Mesenchymal stem cell (in vitro differentiated cells and primary cell): ENCODE measurements around the gene NKX1-2.

Experiments
- DNase-seq: peaks from one replicate; pipeline ENCODE4 v3.0.0-alpha.2; 2013
- H2AFZ ChIP-seq: one replicate; pipeline ENCODE4 v1.6.1; 2013; ENCODE audit warnings: low read depth, mild to moderate bottlenecking, control low read depth, inconsistent platforms, low read length, moderate library complexity
- H2AK5ac ChIP-seq: 2 replicates; pipeline ENCODE4 v1.6.1; 2013; ENCODE audit warnings: low read length, moderate library complexity, mild to moderate bottlenecking, inconsistent platforms; ENCODE audit not compliant: severe bottlenecking
- H2BK120ac ChIP-seq: one replicate; pipeline ENCODE4 v1.6.1; 2013; ENCODE audit warnings: low read depth, mild to moderate bottlenecking, inconsistent platforms, low read length, moderate library complexity
- H2BK12ac ChIP-seq, 2 experiments: one replicate each; pipeline ENCODE4 v1.6.1; 2013; ENCODE audit warnings: inconsistent platforms in 2 of 2, low read length in 2 of 2, mild to moderate bottlenecking in 2 of 2, moderate library complexity in 2 of 2, control low read depth in 1 of 2
- H2BK15ac ChIP-seq: one replicate; pipeline ENCODE4 v1.6.1; 2013; ENCODE audit warnings: mild to moderate bottlenecking, low read depth, inconsistent platforms; ENCODE audit not compliant: poor library complexity, severe bottlenecking
- H2BK5ac ChIP-seq: 2 replicates; pipeline ENCODE4 v1.6.1; 2013; ENCODE audit warnings: low read depth, mild to moderate bottlenecking, low read length, control low read depth, inconsistent platforms; ENCODE audit not compliant: poor library complexity, severe bottlenecking
- H3K14ac ChIP-seq, 2 experiments: one replicate each; pipeline ENCODE4 v1.6.1; 2013; ENCODE audit warnings: inconsistent platforms in 2 of 2, low read length in 2 of 2, control low read depth in 1 of 2, mild to moderate bottlenecking in 1 of 2, moderate library complexity in 1 of 2
- H3K18ac ChIP-seq, 2 experiments: one replicate each; pipeline ENCODE4 v1.6.1; 2013; ENCODE audit warnings: inconsistent platforms in 2 of 2, low read length in 2 of 2, control low read depth in 1 of 2, low read depth in 1 of 2, mild to moderate bottlenecking in 1 of 2
- H3K23ac ChIP-seq, 2 experiments: one replicate each; pipeline ENCODE4 v1.6.1; 2013; ENCODE audit warnings: inconsistent platforms in 2 of 2, low read length in 2 of 2, mild to moderate bottlenecking in 2 of 2, moderate library complexity in 2 of 2, control low read depth in 1 of 2
- H3K27ac ChIP-seq: 2 replicates; pipeline ENCODE4 v1.5.1; 2013; ENCODE audit warnings: mild to moderate bottlenecking, moderate library complexity, low read length, control low read depth, inconsistent platforms; ENCODE audit not compliant: poor library complexity, severe bottlenecking
- H3K27me3 ChIP-seq, 2 experiments: 2 replicates each; pipeline versions ENCODE4 v1.6.1 to v1.7.0; 2013; ENCODE audit warnings: low read length in 2 of 2, mild to moderate bottlenecking in 2 of 2, moderate library complexity in 2 of 2, control low read depth in 1 of 2, inconsistent platforms in 1 of 2; ENCODE audit not compliant: control insufficient read depth in 1 of 2, insufficient read depth in 1 of 2
- H3K36me3 ChIP-seq, 2 experiments: 2 replicates each; pipeline versions ENCODE4 v1.6.1 to v1.7.0; 2013; ENCODE audit warnings: low read length in 2 of 2, control low read depth in 1 of 2, inconsistent platforms in 1 of 2, low read depth in 1 of 2, mild to moderate bottlenecking in 1 of 2; ENCODE audit not compliant: insufficient read depth in 2 of 2, control insufficient read depth in 1 of 2
- H3K4ac ChIP-seq, 2 experiments: one replicate each; pipeline ENCODE4 v1.6.1; 2013; ENCODE audit warnings: inconsistent platforms in 2 of 2, low read length in 2 of 2, mild to moderate bottlenecking in 2 of 2, moderate library complexity in 2 of 2, control low read depth in 1 of 2, low read depth in 1 of 2
- H3K4me1 ChIP-seq: 2 replicates; pipeline ENCODE4 v1.6.1; 2013; ENCODE audit warnings: low read depth, low read length, control low read depth; ENCODE audit not compliant: control insufficient read depth, insufficient read depth
- H3K4me2 ChIP-seq: 2 replicates; pipeline ENCODE4 v1.6.1; 2013; ENCODE audit warnings: low read length, mild to moderate bottlenecking, inconsistent platforms; ENCODE audit not compliant: poor library complexity, severe bottlenecking
- H3K4me3 ChIP-seq, 2 experiments: 2 replicates each; pipeline versions ENCODE4 v1.5.1 to v1.7.0; 2013; ENCODE audit warnings: low read length in 2 of 2, mild to moderate bottlenecking in 2 of 2, control low read depth in 1 of 2, low read depth in 1 of 2; ENCODE audit not compliant: insufficient read depth in 1 of 2
- H3K79me1 ChIP-seq: replicated peaks from 2 replicates; pipeline ENCODE4 v1.6.1; 2013; ENCODE audit warnings: mild to moderate bottlenecking, control low read depth, low read length, inconsistent platforms; ENCODE audit not compliant: poor library complexity, severe bottlenecking
- H3K9ac ChIP-seq: 2 replicates; pipeline ENCODE4 v1.7.0; 2013; ENCODE audit warnings: mild to moderate bottlenecking, low read length, moderate library complexity
- H3K9me3 ChIP-seq: 2 replicates; pipeline ENCODE4 v1.7.0; 2013; ENCODE audit warnings: mild to moderate bottlenecking, low read length; ENCODE audit not compliant: control insufficient read depth
- H4K8ac ChIP-seq: one replicate; pipeline ENCODE4 v1.6.1; 2013; ENCODE audit warnings: inconsistent platforms, mild to moderate bottlenecking, low read length, moderate library complexity
- H4K91ac ChIP-seq: one replicate; pipeline ENCODE4 v1.6.1; 2013; ENCODE audit warnings: mild to moderate bottlenecking, low read length, inconsistent platforms
- WGBS: methylation state at CpG from one replicate; pipeline ENCODE4 v1.1.7; 2013; ENCODE audit warnings: mixed read lengths; 5-methylcytosine and 5-hydroxymethylcytosine counted together

NKX1-2 gene

GRCh38 chr10:124493214-124493882 lies 43.5 kb upstream of the NKX1-2 start:
- Histone ChIP-seq H3K27me3 (no peaks in the 10 kb centered on the region), H3K9me3 (no peaks in the 10 kb centered on the region), H2BK12ac (no peak overlapping the region), H2AK5ac (no peak overlapping the region), H3K4ac (no peak overlapping the region), H4K91ac (no peak overlapping the region), H3K36me3 (peaks cover 5 to 30% of the 10 kb centered on the region in 2 experiments), H3K9ac (no peak overlapping the region), H3K18ac (peak overlapping the region in 1 of 2 experiments; percentile 13), H3K14ac (no peak overlapping the region), H3K4me2 (no peak overlapping the region), H3K79me1 (no peaks in the 10 kb centered on the region), H2AFZ (no peak overlapping the region), H3K4me3 (no peak overlapping the region), H2BK120ac (no peak overlapping the region), H3K27ac (no peak overlapping the region), H4K8ac (no peak overlapping the region), H3K4me1 (peaks cover 10% of the 10 kb centered on the region), H3K23ac (no peak overlapping the region), H2BK5ac (no peak overlapping the region), H2BK15ac (no peak overlapping the region)
- DNase-seq: peak; percentile 43
- WGBS: 35% methylated on average over 23 of the region's 23 CpGs

- H3K4ac ChIP-seq: no peak overlapping the region
- peaks cover 7 to 26% of the 10 kb centered on the region in 2 experiments for H3K36me3 ChIP-seq
- no peak overlapping the region for H2BK12ac ChIP-seq
- no peaks in the 10 kb centered on the region for H3K27me3 ChIP-seq
- no peak overlapping the region for H3K18ac ChIP-seq
- no peak overlapping the region for H3K27ac ChIP-seq
- no peaks in the 10 kb centered on the region for H3K9me3 ChIP-seq
- H3K9ac ChIP-seq: no peak overlapping the region
- no peak for DNase-seq
- H3K4me2 ChIP-seq: no peak overlapping the region
- H2AFZ ChIP-seq: no peak overlapping the region
- no peaks in the 10 kb centered on the region for H3K79me1 ChIP-seq
- no peak overlapping the region for H3K14ac ChIP-seq
- 96% methylated on average over 8 of the region's 8 CpGs for WGBS
- no peak overlapping the region for H3K23ac ChIP-seq
- no peak overlapping the region for H2BK15ac ChIP-seq
- H3K4me1 ChIP-seq: peaks cover 4% of the 10 kb centered on the region
- H2BK120ac ChIP-seq: no peak overlapping the region
- H4K8ac ChIP-seq: no peak overlapping the region
- H2BK5ac ChIP-seq: no peak overlapping the region
- H2AK5ac ChIP-seq: no peak overlapping the region
- no peak overlapping the region for H3K4me3 ChIP-seq
- no peak overlapping the region for H4K91ac ChIP-seq
These were observed 42.4 kb upstream of the NKX1-2 start for GRCh38 chr10:124492266-124492665.

- 96% methylated on average over 9 of the region's 9 CpGs for WGBS
- H3K4me2 ChIP-seq: no peak overlapping the region
These were observed 41.3 kb upstream of the NKX1-2 start for GRCh38 chr10:124491105-124491504.

GRCh38 chr10:124486635-124487034 lies 36.8 kb upstream of the NKX1-2 start:
- Histone ChIP-seq H3K36me3 (peaks cover 7 to 16% of the 10 kb centered on the region in 2 experiments), H3K18ac (no peak overlapping the region)

More at GRCh38 chr10:124491105-124491504, 41.3 kb upstream of the NKX1-2 start:
- no peak overlapping the region for H3K18ac ChIP-seq
- no peak overlapping the region for H3K9ac ChIP-seq
- H3K14ac ChIP-seq: no peak overlapping the region
- H3K79me1 ChIP-seq: no peaks in the 10 kb centered on the region
- no peak overlapping the region for H4K8ac ChIP-seq
- no peak for DNase-seq
- H2BK12ac ChIP-seq: no peak overlapping the region
- H3K27ac ChIP-seq: no peak overlapping the region
- no peak overlapping the region for H3K23ac ChIP-seq
- H2AK5ac ChIP-seq: no peak overlapping the region
- no peak overlapping the region for H2BK15ac ChIP-seq
- H3K4ac ChIP-seq: no peak overlapping the region
- H4K91ac ChIP-seq: no peak overlapping the region
- H2AFZ ChIP-seq: no peak overlapping the region
- H3K4me3 ChIP-seq: no peak overlapping the region
- peaks cover 6% of the 10 kb centered on the region for H3K9me3 ChIP-seq
- H3K36me3 ChIP-seq: peaks cover 7 to 19% of the 10 kb centered on the region in 2 experiments
- no peak overlapping the region for H2BK5ac ChIP-seq
- no peaks in the 10 kb centered on the region for H3K27me3 ChIP-seq
- no peaks in the 10 kb centered on the region for H3K4me1 ChIP-seq
- H2BK120ac ChIP-seq: no peak overlapping the region

More at GRCh38 chr10:124486635-124487034, 36.8 kb upstream of the NKX1-2 start:
- Histone ChIP-seq H4K8ac (no peak overlapping the region), H3K9ac (no peak overlapping the region), H3K4ac (no peak overlapping the region), H3K27me3 (no peaks in the 10 kb centered on the region), H3K27ac (no peak overlapping the region), H4K91ac (no peak overlapping the region), H2AK5ac (no peak overlapping the region), H3K23ac (no peak overlapping the region), H2BK120ac (no peak overlapping the region), H3K4me3 (no peak overlapping the region), H2BK12ac (no peak overlapping the region), H2BK15ac (no peak overlapping the region), H2AFZ (no peak overlapping the region), H2BK5ac (no peak overlapping the region), H3K14ac (no peak overlapping the region), H3K4me1 (peaks cover 2% of the 10 kb centered on the region), H3K79me1 (peaks cover 2% of the 10 kb centered on the region), H3K4me2 (no peak overlapping the region), H3K9me3 (peaks cover 6% of the 10 kb centered on the region)
- DNase-seq: no peak
- 98% methylated on average over 6 of the region's 6 CpGs for WGBS
